GM20000 (cell line): ENCODE data around the gene KIF26B.

Source experiments
- DNase-seq: peaks from one replicate; pipeline ENCODE4 v3.0.0; 2012; ENCODE audit warnings: low spot score
- CTCF ChIP-seq: IDR thresholded peaks from 2 replicates; pipeline ENCODE4 v1.5.1; 2012; ENCODE audit warnings: mild to moderate bottlenecking, control low read depth; ENCODE audit errors: extremely low read depth, missing control alignments

The KIF26B gene

GRCh38 chr1:245599371-245600174 is 444.8 kb downstream of the KIF26B start:
- no peak for TF ChIP-seq CTCF
- no peak for DNase-seq

GRCh38 chr1:245600658-245601057 is 445.9 kb downstream of the KIF26B start:
- DNase-seq = no peak
- TF ChIP-seq CTCF = no peak

- TF ChIP-seq CTCF = no peak
- DNase-seq = no peak
Measured at GRCh38 chr1:245603311-245603865, 448.6 kb downstream of the KIF26B start.

GRCh38 chr1:245604979-245605378 is 450.2 kb downstream of the KIF26B start:
- DNase-seq = no peak
- TF ChIP-seq CTCF = no peak

GRCh38 chr1:245605480-245606156 is 450.8 kb downstream of the KIF26B start:
- TF ChIP-seq CTCF = no peak
- DNase-seq = no peak

GRCh38 chr1:245606157-245606725 is 451.5 kb downstream of the KIF26B start:
- no peak for DNase-seq
- no peak for TF ChIP-seq CTCF

- no peak for DNase-seq
- TF ChIP-seq CTCF = no peak
Measured at GRCh38 chr1:245608271-245608670, 453.5 kb downstream of the KIF26B start.
